IMR-90 (cell line): ENCODE results near the gene NMB.

ENCODE experiments used
- BHLHE40 ChIP-seq: fragments of 150-350 bp; IDR thresholded peaks from 2 replicates; pipeline ENCODE4 v1.6.1; 2016; ENCODE audit warnings: mild to moderate bottlenecking, low read depth, low read length
- FOS ChIP-seq: fragments of 150-350 bp; IDR thresholded peaks from 2 replicates; pipeline ENCODE4 v1.6.1; 2016; ENCODE audit warnings: low read depth, low read length
- MAZ ChIP-seq: IDR thresholded peaks from 2 replicates; pipeline ENCODE4 v1.6.1; 2012; ENCODE audit warnings: low read depth, mild to moderate bottlenecking, low read length, improper control_type of control experiment, moderate library complexity, borderline replicate concordance
- POLR2A ChIP-seq: IDR thresholded peaks from 2 replicates; pipeline ENCODE4 v1.6.1; 2012; ENCODE audit warnings: mild to moderate bottlenecking, low read depth, low read length
- RAD21 ChIP-seq: IDR thresholded peaks from 2 replicates; pipeline ENCODE4 v1.6.1; 2012; ENCODE audit warnings: low read length, improper control_type of control experiment
- TF ChIP-seq, protein P1 (sequence below): fragments of 150-350 bp; IDR thresholded peaks from 2 replicates; pipeline ENCODE4 v1.6.1; 2017; ENCODE audit warnings: mild to moderate bottlenecking, antibody characterized with exemption, low read length, low read depth
- TF ChIP-seq, protein P2 (sequence below): conservative IDR thresholded peaks from 2 replicates; pipeline ENCODE4 v1.5.1; 2012; ENCODE audit warnings: mild to moderate bottlenecking, low read depth, low read length, improper control_type of control experiment

DNA sequence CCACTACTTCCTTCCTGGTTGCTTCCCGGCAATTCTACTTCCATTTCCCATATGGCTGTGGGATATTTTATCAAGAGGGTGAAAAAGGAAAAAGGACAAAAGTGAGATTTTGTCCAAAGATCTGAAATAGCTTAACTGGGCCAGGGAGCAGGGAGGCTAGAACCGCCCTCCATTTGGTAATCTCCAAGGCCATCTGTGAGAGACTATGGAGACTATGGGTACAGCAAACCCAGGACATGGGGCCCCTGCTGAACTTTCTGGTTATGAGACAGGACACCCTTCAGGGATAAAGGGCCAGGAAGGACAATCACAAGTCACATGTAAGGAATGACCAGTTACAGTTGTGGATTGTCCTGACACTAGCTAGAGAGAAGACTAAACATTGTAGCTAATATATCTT is 32.9 kb downstream of the NMB start:
- TF ChIP-seq, protein P1, sequence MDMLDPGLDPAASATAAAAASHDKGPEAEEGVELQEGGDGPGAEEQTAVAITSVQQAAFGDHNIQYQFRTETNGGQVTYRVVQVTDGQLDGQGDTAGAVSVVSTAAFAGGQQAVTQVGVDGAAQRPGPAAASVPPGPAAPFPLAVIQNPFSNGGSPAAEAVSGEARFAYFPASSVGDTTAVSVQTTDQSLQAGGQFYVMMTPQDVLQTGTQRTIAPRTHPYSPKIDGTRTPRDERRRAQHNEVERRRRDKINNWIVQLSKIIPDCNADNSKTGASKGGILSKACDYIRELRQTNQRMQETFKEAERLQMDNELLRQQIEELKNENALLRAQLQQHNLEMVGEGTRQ = no peak
- TF ChIP-seq, protein P2, sequence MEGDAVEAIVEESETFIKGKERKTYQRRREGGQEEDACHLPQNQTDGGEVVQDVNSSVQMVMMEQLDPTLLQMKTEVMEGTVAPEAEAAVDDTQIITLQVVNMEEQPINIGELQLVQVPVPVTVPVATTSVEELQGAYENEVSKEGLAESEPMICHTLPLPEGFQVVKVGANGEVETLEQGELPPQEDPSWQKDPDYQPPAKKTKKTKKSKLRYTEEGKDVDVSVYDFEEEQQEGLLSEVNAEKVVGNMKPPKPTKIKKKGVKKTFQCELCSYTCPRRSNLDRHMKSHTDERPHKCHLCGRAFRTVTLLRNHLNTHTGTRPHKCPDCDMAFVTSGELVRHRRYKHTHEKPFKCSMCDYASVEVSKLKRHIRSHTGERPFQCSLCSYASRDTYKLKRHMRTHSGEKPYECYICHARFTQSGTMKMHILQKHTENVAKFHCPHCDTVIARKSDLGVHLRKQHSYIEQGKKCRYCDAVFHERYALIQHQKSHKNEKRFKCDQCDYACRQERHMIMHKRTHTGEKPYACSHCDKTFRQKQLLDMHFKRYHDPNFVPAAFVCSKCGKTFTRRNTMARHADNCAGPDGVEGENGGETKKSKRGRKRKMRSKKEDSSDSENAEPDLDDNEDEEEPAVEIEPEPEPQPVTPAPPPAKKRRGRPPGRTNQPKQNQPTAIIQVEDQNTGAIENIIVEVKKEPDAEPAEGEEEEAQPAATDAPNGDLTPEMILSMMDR = no peak
- no peak for TF ChIP-seq MAZ
- TF ChIP-seq FOS = no peak
- TF ChIP-seq BHLHE40 = no peak
- no peak for TF ChIP-seq RAD21
- TF ChIP-seq POLR2A = no peak
